WTC11 (cell line): ENCODE data around the gene IGFBP2.

ENCODE experiments used
- ATF3 ChIP-seq: sonication (generic); formaldehyde crosslinking; conservative IDR thresholded peaks from 2 replicates; pipeline ENCODE4 v1.8.1; 2022; ENCODE audit warnings: mild to moderate bottlenecking, missing genetic modification reagents
- CREB1 ChIP-seq: sonication (generic); formaldehyde crosslinking; IDR thresholded peaks from 2 replicates; pipeline ENCODE4 v1.8.0; 2023; ENCODE audit warnings: mild to moderate bottlenecking, missing genetic modification reagents
- MLX ChIP-seq: sonication (generic); formaldehyde crosslinking; IDR thresholded peaks from 2 replicates; pipeline ENCODE4 v1.8.1; 2023; ENCODE audit warnings: mild to moderate bottlenecking, missing genetic modification reagents, moderate library complexity
- NR3C1 ChIP-seq: sonication (generic); formaldehyde crosslinking; conservative IDR thresholded peaks from 2 replicates; pipeline ENCODE4 v1.8.1; 2023; ENCODE audit warnings: low read depth, mild to moderate bottlenecking, missing genetic modification reagents
- ZNF423 ChIP-seq: fragments of 250-450 bp; sonication (Bioruptor Pico); IDR thresholded peaks from 2 replicates; pipeline ENCODE4 v2.1.2; 2022; ENCODE audit warnings: mild to moderate bottlenecking, moderate library complexity
- ZNF671 ChIP-seq: fragments of 250-450 bp; sonication (Bioruptor Pico); IDR thresholded peaks from 2 replicates; pipeline ENCODE4 v1.8.0; 2021; ENCODE audit warnings: mild to moderate bottlenecking
- TF ChIP-seq, protein P1 (sequence below): fragments of 200-600 bp; IDR thresholded peaks from 2 replicates; pipeline ENCODE4 v1.8.0; 2022; ENCODE audit warnings: antibody characterized with exemption

DNA sequence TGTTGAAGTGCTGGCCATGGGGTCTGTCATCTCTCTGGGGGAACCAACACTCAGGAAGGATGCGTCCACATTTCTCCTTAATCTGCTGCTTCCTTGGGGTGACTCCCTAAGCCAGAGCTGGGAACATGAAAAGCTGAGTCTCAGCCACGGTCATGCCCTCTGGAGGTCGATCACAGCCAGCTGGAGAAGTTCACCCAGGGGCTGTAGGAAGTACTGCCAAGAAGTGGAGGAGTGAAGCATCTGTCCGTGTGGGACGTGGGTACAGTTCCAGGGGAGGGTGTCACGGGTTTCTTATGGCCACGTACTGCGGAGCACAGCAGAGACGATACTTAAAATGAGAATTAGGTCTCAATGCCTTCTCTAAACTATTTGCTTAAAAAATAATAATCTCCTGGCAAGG lies 42.4 kb upstream of the IGFBP2 start:
- TF ChIP-seq, protein P1, sequence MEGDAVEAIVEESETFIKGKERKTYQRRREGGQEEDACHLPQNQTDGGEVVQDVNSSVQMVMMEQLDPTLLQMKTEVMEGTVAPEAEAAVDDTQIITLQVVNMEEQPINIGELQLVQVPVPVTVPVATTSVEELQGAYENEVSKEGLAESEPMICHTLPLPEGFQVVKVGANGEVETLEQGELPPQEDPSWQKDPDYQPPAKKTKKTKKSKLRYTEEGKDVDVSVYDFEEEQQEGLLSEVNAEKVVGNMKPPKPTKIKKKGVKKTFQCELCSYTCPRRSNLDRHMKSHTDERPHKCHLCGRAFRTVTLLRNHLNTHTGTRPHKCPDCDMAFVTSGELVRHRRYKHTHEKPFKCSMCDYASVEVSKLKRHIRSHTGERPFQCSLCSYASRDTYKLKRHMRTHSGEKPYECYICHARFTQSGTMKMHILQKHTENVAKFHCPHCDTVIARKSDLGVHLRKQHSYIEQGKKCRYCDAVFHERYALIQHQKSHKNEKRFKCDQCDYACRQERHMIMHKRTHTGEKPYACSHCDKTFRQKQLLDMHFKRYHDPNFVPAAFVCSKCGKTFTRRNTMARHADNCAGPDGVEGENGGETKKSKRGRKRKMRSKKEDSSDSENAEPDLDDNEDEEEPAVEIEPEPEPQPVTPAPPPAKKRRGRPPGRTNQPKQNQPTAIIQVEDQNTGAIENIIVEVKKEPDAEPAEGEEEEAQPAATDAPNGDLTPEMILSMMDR = no peak
- TF ChIP-seq ZNF671 (CRISPR knock-in tag) (no peak), ZNF423 (no peak), ATF3 (no peak), NR3C1 (CRISPR knock-in tag) (no peak), MLX (CRISPR knock-in tag) (no peak), CREB1 (CRISPR knock-in tag) (no peak)
